ENCODE data around the gene TNNC2. TPM values are rescaled to one million over a fixed set of nuclear protein-coding genes. Genes with fewer than 3 reads are reported as not detected.

The TNNC2 gene
- total and polyA plus RNA-seq, 9 of the 15 experiments (the other 6 are each of a cell fraction or from before 2014, with no cell fraction given) = not detected

DNA sequence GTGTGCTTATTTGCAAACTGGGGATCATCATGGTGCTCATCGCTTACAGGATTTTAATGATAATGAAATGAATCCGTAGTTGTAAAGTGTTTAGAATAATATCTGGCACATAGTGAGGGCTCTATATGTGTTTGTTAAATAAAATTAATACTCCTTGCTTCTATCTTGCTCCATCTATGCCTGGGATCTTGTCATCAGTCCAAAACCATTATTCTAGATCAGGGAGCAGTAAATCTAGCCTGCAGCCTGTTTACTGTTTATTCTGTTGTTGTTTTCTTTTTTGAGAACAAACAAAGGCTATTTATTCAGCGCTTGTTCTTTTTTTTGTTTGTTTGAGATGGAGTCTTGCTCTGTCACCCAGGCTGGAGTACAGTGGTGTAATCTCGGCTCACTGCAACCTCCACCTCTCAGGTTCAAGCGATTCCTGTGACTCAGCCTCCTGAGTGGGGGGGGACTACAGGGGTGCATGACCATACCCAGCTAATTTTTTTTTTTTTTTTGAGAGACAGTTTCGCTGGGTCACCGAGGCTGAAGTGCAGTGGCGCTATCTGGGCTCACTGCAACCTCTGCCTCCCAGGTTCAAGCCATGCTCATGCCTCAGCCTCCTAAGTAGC, 22.0 kb upstream of the TNNC2 start:
- ChIA-PET POLR2A (no interaction called here), CTCF (ENCODE audit: low intra/inter-chr PET ratio) (no interaction called here)
- Histone ChIP-seq H3K79me2 (ENCODE audit: control insufficient read depth, insufficient read depth, low read length) (no peaks in the 10 kb centered on the region), H3K36me3 (ENCODE audit: control insufficient read depth, insufficient read depth, low read length) (peaks cover 24% of the 10 kb centered on the region; the same call in 2 of the 3 replicates), H3K4me2 (ENCODE audit: insufficient read depth, low read length) (no peak overlapping the region), H3K9me3 (replicated peaks; ENCODE audit: control insufficient read depth, insufficient read depth, low read depth, low read length) (peaks cover 5% of the 10 kb centered on the region), H3K4me1 (replicated peaks in 1 of 2; ENCODE audit: control insufficient read depth in 2 of 2, insufficient read depth in 2 of 2, low read length in 2 of 2) (peaks cover 11 to 12% of the 10 kb centered on the region in 2 experiments; a peak in 4 of 5 replicates), H2AFZ (ENCODE audit: low read depth, low read length) (no peak overlapping the region), H3K9ac (ENCODE audit: insufficient read depth in 1 of 2, low read depth in 2 of 2, low read length in 2 of 2) (no peak overlapping the region), H3K9me1 (ENCODE audit: control insufficient read depth, insufficient read depth, low read length) (peaks cover 3% of the 10 kb centered on the region), H3K27ac (ENCODE audit: extremely low read depth, low read depth, low read length) (no peak overlapping the region), H4K20me1 (replicated peaks; ENCODE audit: control insufficient read depth, insufficient read depth, low read length) (no peaks in the 10 kb centered on the region), H3K4me3 (no peak overlapping the region), H3K27me3 (ENCODE audit: control insufficient read depth in 2 of 2, insufficient read depth in 2 of 2, low read length in 2 of 2) (no peaks in the 10 kb centered on the region)
- BruUV-seq (replicated peaks) = no TSS peak
- no peak for FAIRE-seq
- ATAC-seq = no peak
- 67% methylated on average over 5 of the region's 8 CpGs for WGBS (ENCODE audit: insufficient coverage, low coverage, missing lambda C conversion rate)
- in situ Hi-C loops (cut with MboI) (no loop called here), intact Hi-C loops (cut with micrococcal nuclease) (no loop called here)
- TF ChIP-seq ARID2 (IDR thresholded peaks at IDR 0.05) = no peak
- no peak for TF ChIP-seq SMAD4 (CRISPR knock-in tag; conservative IDR thresholded peaks at IDR 0.05)
- no peak for TF ChIP-seq BRD9 (IDR thresholded peaks at IDR 0.05; ENCODE audit: low read depth, partially characterized antibody)
- TF ChIP-seq, protein P1, sequence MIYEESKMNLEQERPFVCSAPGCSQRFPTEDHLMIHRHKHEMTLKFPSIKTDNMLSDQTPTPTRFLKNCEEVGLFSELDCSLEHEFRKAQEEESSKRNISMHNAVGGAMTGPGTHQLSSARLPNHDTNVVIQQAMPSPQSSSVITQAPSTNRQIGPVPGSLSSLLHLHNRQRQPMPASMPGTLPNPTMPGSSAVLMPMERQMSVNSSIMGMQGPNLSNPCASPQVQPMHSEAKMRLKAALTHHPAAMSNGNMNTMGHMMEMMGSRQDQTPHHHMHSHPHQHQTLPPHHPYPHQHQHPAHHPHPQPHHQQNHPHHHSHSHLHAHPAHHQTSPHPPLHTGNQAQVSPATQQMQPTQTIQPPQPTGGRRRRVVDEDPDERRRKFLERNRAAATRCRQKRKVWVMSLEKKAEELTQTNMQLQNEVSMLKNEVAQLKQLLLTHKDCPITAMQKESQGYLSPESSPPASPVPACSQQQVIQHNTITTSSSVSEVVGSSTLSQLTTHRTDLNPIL (CRISPR knock-in tag; IDR thresholded peaks at IDR 0.05) = no peak
- TF ChIP-seq, protein P2, sequence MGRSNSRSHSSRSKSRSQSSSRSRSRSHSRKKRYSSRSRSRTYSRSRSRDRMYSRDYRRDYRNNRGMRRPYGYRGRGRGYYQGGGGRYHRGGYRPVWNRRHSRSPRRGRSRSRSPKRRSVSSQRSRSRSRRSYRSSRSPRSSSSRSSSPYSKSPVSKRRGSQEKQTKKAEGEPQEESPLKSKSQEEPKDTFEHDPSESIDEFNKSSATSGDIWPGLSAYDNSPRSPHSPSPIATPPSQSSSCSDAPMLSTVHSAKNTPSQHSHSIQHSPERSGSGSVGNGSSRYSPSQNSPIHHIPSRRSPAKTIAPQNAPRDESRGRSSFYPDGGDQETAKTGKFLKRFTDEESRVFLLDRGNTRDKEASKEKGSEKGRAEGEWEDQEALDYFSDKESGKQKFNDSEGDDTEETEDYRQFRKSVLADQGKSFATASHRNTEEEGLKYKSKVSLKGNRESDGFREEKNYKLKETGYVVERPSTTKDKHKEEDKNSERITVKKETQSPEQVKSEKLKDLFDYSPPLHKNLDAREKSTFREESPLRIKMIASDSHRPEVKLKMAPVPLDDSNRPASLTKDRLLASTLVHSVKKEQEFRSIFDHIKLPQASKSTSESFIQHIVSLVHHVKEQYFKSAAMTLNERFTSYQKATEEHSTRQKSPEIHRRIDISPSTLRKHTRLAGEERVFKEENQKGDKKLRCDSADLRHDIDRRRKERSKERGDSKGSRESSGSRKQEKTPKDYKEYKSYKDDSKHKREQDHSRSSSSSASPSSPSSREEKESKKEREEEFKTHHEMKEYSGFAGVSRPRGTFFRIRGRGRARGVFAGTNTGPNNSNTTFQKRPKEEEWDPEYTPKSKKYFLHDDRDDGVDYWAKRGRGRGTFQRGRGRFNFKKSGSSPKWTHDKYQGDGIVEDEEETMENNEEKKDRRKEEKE (IDR thresholded peaks at IDR 0.05; ENCODE audit: borderline replicate concordance in 1 of 2, control insufficient read depth in 1 of 2, low read depth in 2 of 2, low read length in 1 of 2) = no peak
- TF ChIP-seq, protein P3, sequence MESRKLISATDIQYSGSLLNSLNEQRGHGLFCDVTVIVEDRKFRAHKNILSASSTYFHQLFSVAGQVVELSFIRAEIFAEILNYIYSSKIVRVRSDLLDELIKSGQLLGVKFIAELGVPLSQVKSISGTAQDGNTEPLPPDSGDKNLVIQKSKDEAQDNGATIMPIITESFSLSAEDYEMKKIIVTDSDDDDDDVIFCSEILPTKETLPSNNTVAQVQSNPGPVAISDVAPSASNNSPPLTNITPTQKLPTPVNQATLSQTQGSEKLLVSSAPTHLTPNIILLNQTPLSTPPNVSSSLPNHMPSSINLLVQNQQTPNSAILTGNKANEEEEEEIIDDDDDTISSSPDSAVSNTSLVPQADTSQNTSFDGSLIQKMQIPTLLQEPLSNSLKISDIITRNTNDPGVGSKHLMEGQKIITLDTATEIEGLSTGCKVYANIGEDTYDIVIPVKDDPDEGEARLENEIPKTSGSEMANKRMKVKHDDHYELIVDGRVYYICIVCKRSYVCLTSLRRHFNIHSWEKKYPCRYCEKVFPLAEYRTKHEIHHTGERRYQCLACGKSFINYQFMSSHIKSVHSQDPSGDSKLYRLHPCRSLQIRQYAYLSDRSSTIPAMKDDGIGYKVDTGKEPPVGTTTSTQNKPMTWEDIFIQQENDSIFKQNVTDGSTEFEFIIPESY (CRISPR knock-in tag; IDR thresholded peaks at IDR 0.05) = peak; percentile 35; the same call in 1 of the 2 replicates
- TF ChIP-seq ZNF384 (IDR thresholded peaks at IDR 0.05; ENCODE audit: low read depth, low read length) = peak; percentile 33; the same call in 1 of the 2 replicates
- no peak for TF ChIP-seq ZNF707 (CRISPR knock-in tag; conservative IDR thresholded peaks at IDR 0.05)
- no peak for TF ChIP-seq ESRRB (CRISPR knock-in tag; IDR thresholded peaks at IDR 0.05; ENCODE audit: borderline replicate concordance)
- DNase-seq (ENCODE audit: extremely low read depth in 1 of 4, low spot score in 3 of 4) = no peak

Data from K562 (cell line).